Mesenchymal stem cell (in vitro differentiated cells and primary cell): ENCODE results near the gene IRX6.

Experiments used
- DNase-seq: peaks from one replicate; pipeline ENCODE4 v3.0.0-alpha.2; 2013
- H2AFZ ChIP-seq: one replicate; pipeline ENCODE4 v1.6.1; 2013; ENCODE audit warnings: low read depth, mild to moderate bottlenecking, control low read depth, inconsistent platforms, low read length, moderate library complexity
- H2AK5ac ChIP-seq: 2 replicates; pipeline ENCODE4 v1.6.1; 2013; ENCODE audit warnings: low read length, moderate library complexity, mild to moderate bottlenecking, inconsistent platforms; ENCODE audit not compliant: severe bottlenecking
- H2BK120ac ChIP-seq: one replicate; pipeline ENCODE4 v1.6.1; 2013; ENCODE audit warnings: low read depth, mild to moderate bottlenecking, inconsistent platforms, low read length, moderate library complexity
- H2BK12ac ChIP-seq, 2 experiments: one replicate each; pipeline ENCODE4 v1.6.1; 2013; ENCODE audit warnings: inconsistent platforms in 2 of 2, low read length in 2 of 2, mild to moderate bottlenecking in 2 of 2, moderate library complexity in 2 of 2, control low read depth in 1 of 2
- H2BK15ac ChIP-seq: one replicate; pipeline ENCODE4 v1.6.1; 2013; ENCODE audit warnings: mild to moderate bottlenecking, low read depth, inconsistent platforms; ENCODE audit not compliant: poor library complexity, severe bottlenecking
- H2BK5ac ChIP-seq: 2 replicates; pipeline ENCODE4 v1.6.1; 2013; ENCODE audit warnings: low read depth, mild to moderate bottlenecking, low read length, control low read depth, inconsistent platforms; ENCODE audit not compliant: poor library complexity, severe bottlenecking
- H3K14ac ChIP-seq, 2 experiments: one replicate each; pipeline ENCODE4 v1.6.1; 2013; ENCODE audit warnings: inconsistent platforms in 2 of 2, low read length in 2 of 2, control low read depth in 1 of 2, mild to moderate bottlenecking in 1 of 2, moderate library complexity in 1 of 2
- H3K18ac ChIP-seq, 2 experiments: one replicate each; pipeline ENCODE4 v1.6.1; 2013; ENCODE audit warnings: inconsistent platforms in 2 of 2, low read length in 2 of 2, control low read depth in 1 of 2, low read depth in 1 of 2, mild to moderate bottlenecking in 1 of 2
- H3K23ac ChIP-seq, 2 experiments: one replicate each; pipeline ENCODE4 v1.6.1; 2013; ENCODE audit warnings: inconsistent platforms in 2 of 2, low read length in 2 of 2, mild to moderate bottlenecking in 2 of 2, moderate library complexity in 2 of 2, control low read depth in 1 of 2
- H3K27ac ChIP-seq: 2 replicates; pipeline ENCODE4 v1.5.1; 2013; ENCODE audit warnings: mild to moderate bottlenecking, moderate library complexity, low read length, control low read depth, inconsistent platforms; ENCODE audit not compliant: poor library complexity, severe bottlenecking
- H3K27me3 ChIP-seq, 2 experiments: 2 replicates each; pipeline versions ENCODE4 v1.6.1 to v1.7.0; 2013; ENCODE audit warnings: low read length in 2 of 2, mild to moderate bottlenecking in 2 of 2, moderate library complexity in 2 of 2, control low read depth in 1 of 2, inconsistent platforms in 1 of 2; ENCODE audit not compliant: control insufficient read depth in 1 of 2, insufficient read depth in 1 of 2
- H3K36me3 ChIP-seq, 2 experiments: 2 replicates each; pipeline versions ENCODE4 v1.6.1 to v1.7.0; 2013; ENCODE audit warnings: low read length in 2 of 2, control low read depth in 1 of 2, inconsistent platforms in 1 of 2, low read depth in 1 of 2, mild to moderate bottlenecking in 1 of 2; ENCODE audit not compliant: insufficient read depth in 2 of 2, control insufficient read depth in 1 of 2
- H3K4ac ChIP-seq, 2 experiments: one replicate each; pipeline ENCODE4 v1.6.1; 2013; ENCODE audit warnings: inconsistent platforms in 2 of 2, low read length in 2 of 2, mild to moderate bottlenecking in 2 of 2, moderate library complexity in 2 of 2, control low read depth in 1 of 2, low read depth in 1 of 2
- H3K4me1 ChIP-seq: 2 replicates; pipeline ENCODE4 v1.6.1; 2013; ENCODE audit warnings: low read depth, low read length, control low read depth; ENCODE audit not compliant: control insufficient read depth, insufficient read depth
- H3K4me2 ChIP-seq: 2 replicates; pipeline ENCODE4 v1.6.1; 2013; ENCODE audit warnings: low read length, mild to moderate bottlenecking, inconsistent platforms; ENCODE audit not compliant: poor library complexity, severe bottlenecking
- H3K4me3 ChIP-seq, 2 experiments: 2 replicates each; pipeline versions ENCODE4 v1.5.1 to v1.7.0; 2013; ENCODE audit warnings: low read length in 2 of 2, mild to moderate bottlenecking in 2 of 2, control low read depth in 1 of 2, low read depth in 1 of 2; ENCODE audit not compliant: insufficient read depth in 1 of 2
- H3K79me1 ChIP-seq: replicated peaks from 2 replicates; pipeline ENCODE4 v1.6.1; 2013; ENCODE audit warnings: mild to moderate bottlenecking, control low read depth, low read length, inconsistent platforms; ENCODE audit not compliant: poor library complexity, severe bottlenecking
- H3K9ac ChIP-seq: 2 replicates; pipeline ENCODE4 v1.7.0; 2013; ENCODE audit warnings: mild to moderate bottlenecking, low read length, moderate library complexity
- H3K9me3 ChIP-seq: 2 replicates; pipeline ENCODE4 v1.7.0; 2013; ENCODE audit warnings: mild to moderate bottlenecking, low read length; ENCODE audit not compliant: control insufficient read depth
- H4K8ac ChIP-seq: one replicate; pipeline ENCODE4 v1.6.1; 2013; ENCODE audit warnings: inconsistent platforms, mild to moderate bottlenecking, low read length, moderate library complexity
- H4K91ac ChIP-seq: one replicate; pipeline ENCODE4 v1.6.1; 2013; ENCODE audit warnings: mild to moderate bottlenecking, low read length, inconsistent platforms
- WGBS: methylation state at CpG from one replicate; pipeline ENCODE4 v1.1.7; 2013; ENCODE audit warnings: mixed read lengths; 5-methylcytosine and 5-hydroxymethylcytosine counted together

The IRX6 gene

GRCh38 chr16:55376045-55376444 is 52.0 kb downstream of the IRX6 start:
- H2BK15ac ChIP-seq: no peak overlapping the region
- H3K27ac ChIP-seq: no peak overlapping the region
- no peak for DNase-seq
- H3K27me3 ChIP-seq: peaks cover 3 to 37% of the 10 kb centered on the region in 2 experiments
- H2BK120ac ChIP-seq: no peak overlapping the region
- no peak overlapping the region for H4K91ac ChIP-seq
- H2BK12ac ChIP-seq: no peak overlapping the region
- H4K8ac ChIP-seq: no peak overlapping the region
- no peaks in the 10 kb centered on the region for H3K9me3 ChIP-seq
- no peak overlapping the region for H3K4me2 ChIP-seq
- H2BK5ac ChIP-seq: no peak overlapping the region
- H3K79me1 ChIP-seq: no peaks in the 10 kb centered on the region
- H3K23ac ChIP-seq: no peak overlapping the region
- H3K4ac ChIP-seq: no peak overlapping the region
- no peak overlapping the region for H3K4me3 ChIP-seq
- no peak overlapping the region for H2AFZ ChIP-seq
- WGBS: 54% methylated on average over 2 of the region's 3 CpGs
- no peak overlapping the region for H3K18ac ChIP-seq
- H3K9ac ChIP-seq: no peak overlapping the region
- H2AK5ac ChIP-seq: no peak overlapping the region
- H3K36me3 ChIP-seq: no peaks in the 10 kb centered on the region
- H3K14ac ChIP-seq: no peak overlapping the region
- H3K4me1 ChIP-seq: no peaks in the 10 kb centered on the region

GRCh38 chr16:55376567-55377167 is 52.7 kb downstream of the IRX6 start:
- H4K91ac ChIP-seq: no peak overlapping the region
- DNase-seq: no peak
- H3K9ac ChIP-seq: no peak overlapping the region
- no peak overlapping the region for H2AFZ ChIP-seq
- H3K4me1 ChIP-seq: no peaks in the 10 kb centered on the region
- H2BK5ac ChIP-seq: no peak overlapping the region
- H3K14ac ChIP-seq: no peak overlapping the region
- no peak overlapping the region for H3K4ac ChIP-seq
- no peak overlapping the region for H3K27ac ChIP-seq
- no peak overlapping the region for H3K4me3 ChIP-seq
- no peak overlapping the region for H3K23ac ChIP-seq
- no peak overlapping the region for H2BK15ac ChIP-seq
- no peak overlapping the region for H3K4me2 ChIP-seq
- no peaks in the 10 kb centered on the region for H3K79me1 ChIP-seq
- H2BK12ac ChIP-seq: no peak overlapping the region
- no peaks in the 10 kb centered on the region for H3K36me3 ChIP-seq
- H3K9me3 ChIP-seq: no peaks in the 10 kb centered on the region
- H3K18ac ChIP-seq: no peak overlapping the region
- no peak overlapping the region for H2AK5ac ChIP-seq
- peaks cover 3 to 40% of the 10 kb centered on the region in 2 experiments for H3K27me3 ChIP-seq
- H4K8ac ChIP-seq: no peak overlapping the region
- 76% methylated on average over 6 of the region's 7 CpGs for WGBS
- no peak overlapping the region for H2BK120ac ChIP-seq

GRCh38 chr16:55377840-55378239 is 53.8 kb downstream of the IRX6 start:
- H3K9ac ChIP-seq: no peak overlapping the region
- H2BK15ac ChIP-seq: no peak overlapping the region
- no peak overlapping the region for H3K23ac ChIP-seq
- H3K27me3 ChIP-seq: peaks cover 3 to 38% of the 10 kb centered on the region in 2 experiments
- WGBS: 49% methylated on average over 4 of the region's 7 CpGs
- H3K4me3 ChIP-seq: no peak overlapping the region
- H3K9me3 ChIP-seq: no peaks in the 10 kb centered on the region
- no peaks in the 10 kb centered on the region for H3K79me1 ChIP-seq
- no peak overlapping the region for H3K27ac ChIP-seq
- no peak overlapping the region for H2BK12ac ChIP-seq
- no peak overlapping the region for H2BK5ac ChIP-seq
- no peak overlapping the region for H2BK120ac ChIP-seq
- H3K14ac ChIP-seq: no peak overlapping the region
- H4K8ac ChIP-seq: no peak overlapping the region
- H3K4me1 ChIP-seq: no peaks in the 10 kb centered on the region
- H3K18ac ChIP-seq: no peak overlapping the region
- no peak for DNase-seq
- H3K4me2 ChIP-seq: no peak overlapping the region
- H2AFZ ChIP-seq: no peak overlapping the region
- no peak overlapping the region for H2AK5ac ChIP-seq
- H4K91ac ChIP-seq: no peak overlapping the region
- H3K36me3 ChIP-seq: no peaks in the 10 kb centered on the region
- H3K4ac ChIP-seq: no peak overlapping the region

GRCh38 chr16:55378616-55379015 is 54.6 kb downstream of the IRX6 start:
- H4K8ac ChIP-seq: no peak overlapping the region
- WGBS: no CpG with 5 or more reads among the region's 3 CpGs
- no peaks in the 10 kb centered on the region for H3K36me3 ChIP-seq
- H3K9me3 ChIP-seq: no peaks in the 10 kb centered on the region
- H2BK15ac ChIP-seq: no peak overlapping the region
- DNase-seq: no peak
- no peak overlapping the region for H2BK12ac ChIP-seq
- no peak overlapping the region for H3K4ac ChIP-seq
- no peak overlapping the region for H2AFZ ChIP-seq
- H2AK5ac ChIP-seq: no peak overlapping the region
- no peak overlapping the region for H2BK120ac ChIP-seq
- H3K9ac ChIP-seq: no peak overlapping the region
- H4K91ac ChIP-seq: no peak overlapping the region
- H3K4me2 ChIP-seq: no peak overlapping the region
- no peak overlapping the region for H3K23ac ChIP-seq
- H3K27me3 ChIP-seq: peaks cover 3 to 37% of the 10 kb centered on the region in 2 experiments
- no peak overlapping the region for H3K4me3 ChIP-seq
- no peak overlapping the region for H2BK5ac ChIP-seq
- no peak overlapping the region for H3K27ac ChIP-seq
- H3K14ac ChIP-seq: no peak overlapping the region
- no peak overlapping the region for H3K18ac ChIP-seq
- H3K79me1 ChIP-seq: no peaks in the 10 kb centered on the region
- H3K4me1 ChIP-seq: no peaks in the 10 kb centered on the region
